Measurements from ENCODE around the gene TRIO. TPM values are rescaled to one million over a fixed set of nuclear protein-coding genes. Genes with fewer than 3 reads are reported as not detected.

TRIO gene
- total and polyA plus RNA-seq, 2 donors (not counting 1 experiment from before 2014, with no cell fraction given), result 134 to 281 TPM

- peaks cover 97% of the 10 kb centered on the region for H3K79me2 ChIP-seq (ENCODE audit: control insufficient read depth, insufficient read depth, low read length)
- DNase-seq (ENCODE audit: low read depth in 2 of 2), result peak in 1 of 2 donors; percentile 45
- H3K27ac ChIP-seq (ENCODE audit: insufficient read depth, low read length), result no peak overlapping the region
- peaks cover 27% of the 10 kb centered on the region for H3K4me1 ChIP-seq (ENCODE audit: control insufficient read depth, extremely low read depth, insufficient read depth, low read length)
- no peak overlapping the region for H3K9ac ChIP-seq (ENCODE audit: insufficient read depth, low read length)
- TF ChIP-seq EZH2 (IDR thresholded peaks at IDR 0.05; ENCODE audit: low read length, missing control alignments) (no peak), CTCF (conservative IDR thresholded peaks at IDR 0.05 in 1 of 2, IDR thresholded peaks at IDR 0.05 in 1 of 2; ENCODE audit: low read depth in 1 of 2, low read length in 2 of 2) (no peak)
- peaks cover 5% of the 10 kb centered on the region for H4K20me1 ChIP-seq (ENCODE audit: control insufficient read depth, extremely low read depth, insufficient read depth, low read length)
- H3K4me3 ChIP-seq (replicated peaks in 1 of 4; ENCODE audit: control extremely low read depth in 1 of 4, insufficient read depth in 1 of 4, low read depth in 3 of 4, low read length in 4 of 4), result peak overlapping the region in 1 of 4 experiments; percentile 99
- peaks cover 9% of the 10 kb centered on the region for H3K36me3 ChIP-seq (ENCODE audit: control insufficient read depth, insufficient read depth, low read length)
- H3K9me3 ChIP-seq (ENCODE audit: control insufficient read depth, insufficient read depth, low read depth, low read length), result no peaks in the 10 kb centered on the region
- H3K4me2 ChIP-seq (ENCODE audit: extremely low read depth, insufficient read depth, low read length), result peak overlapping the region; percentile 87
- no peak overlapping the region for H2AFZ ChIP-seq (ENCODE audit: low read length)
- H3K27me3 ChIP-seq (ENCODE audit: control insufficient read depth, insufficient read depth, low read length), result no peaks in the 10 kb centered on the region
Measured at GRCh38 chr5:14148483-14148882, 5.3 kb downstream of the TRIO start.

- TF ChIP-seq CTCF (conservative IDR thresholded peaks at IDR 0.05 in 1 of 2, IDR thresholded peaks at IDR 0.05 in 1 of 2; ENCODE audit: low read depth in 1 of 2, low read length in 2 of 2), result no peak
- peaks cover 9% of the 10 kb centered on the region for H3K36me3 ChIP-seq (ENCODE audit: control insufficient read depth, insufficient read depth, low read length)
- peaks cover 98% of the 10 kb centered on the region for H3K79me2 ChIP-seq (ENCODE audit: control insufficient read depth, insufficient read depth, low read length)
- peaks cover 28% of the 10 kb centered on the region for H3K4me1 ChIP-seq (ENCODE audit: control insufficient read depth, extremely low read depth, insufficient read depth, low read length)
- peak in 1 of 2 donors; percentile 25 for DNase-seq (ENCODE audit: low read depth in 2 of 2)
- no peaks in the 10 kb centered on the region for H3K27me3 ChIP-seq (ENCODE audit: control insufficient read depth, insufficient read depth, low read length)
- H2AFZ ChIP-seq (ENCODE audit: low read length), result no peak overlapping the region
- peaks cover 5% of the 10 kb centered on the region for H4K20me1 ChIP-seq (ENCODE audit: control insufficient read depth, extremely low read depth, insufficient read depth, low read length)
- no peaks in the 10 kb centered on the region for H3K9me3 ChIP-seq (ENCODE audit: control insufficient read depth, insufficient read depth, low read depth, low read length)
- H3K4me2 ChIP-seq (ENCODE audit: extremely low read depth, insufficient read depth, low read length), result peak overlapping the region; percentile 75
- no peak overlapping the region for H3K27ac ChIP-seq (ENCODE audit: insufficient read depth, low read length)
- no peak overlapping the region for H3K9ac ChIP-seq (ENCODE audit: insufficient read depth, low read length)
- no peak overlapping the region for H3K4me3 ChIP-seq (replicated peaks in 1 of 4; ENCODE audit: control extremely low read depth in 1 of 4, insufficient read depth in 1 of 4, low read depth in 3 of 4, low read length in 4 of 4)
Measured at GRCh38 chr5:14148890-14149671, 5.9 kb downstream of the TRIO start.

GRCh38 chr5:14149672-14150274 lies 6.6 kb downstream of the TRIO start:
- H3K79me2 ChIP-seq (ENCODE audit: control insufficient read depth, insufficient read depth, low read length), result peaks cover 99% of the 10 kb centered on the region
- H3K4me1 ChIP-seq (ENCODE audit: control insufficient read depth, extremely low read depth, insufficient read depth, low read length), result peaks cover 34% of the 10 kb centered on the region
- no peak for TF ChIP-seq EZH2 (IDR thresholded peaks at IDR 0.05; ENCODE audit: low read length, missing control alignments)
- no peak for TF ChIP-seq CTCF (conservative IDR thresholded peaks at IDR 0.05 in 1 of 2, IDR thresholded peaks at IDR 0.05 in 1 of 2; ENCODE audit: low read depth in 1 of 2, low read length in 2 of 2)
- H3K4me3 ChIP-seq (replicated peaks in 1 of 4; ENCODE audit: control extremely low read depth in 1 of 4, insufficient read depth in 1 of 4, low read depth in 3 of 4, low read length in 4 of 4), result peak overlapping the region in 1 of 4 experiments; percentile 8
- no peak overlapping the region for H3K9ac ChIP-seq (ENCODE audit: insufficient read depth, low read length)
- H3K27me3 ChIP-seq (ENCODE audit: control insufficient read depth, insufficient read depth, low read length), result no peaks in the 10 kb centered on the region
- peak overlapping the region; percentile 75 for H3K4me2 ChIP-seq (ENCODE audit: extremely low read depth, insufficient read depth, low read length)
- peaks cover 9% of the 10 kb centered on the region for H3K36me3 ChIP-seq (ENCODE audit: control insufficient read depth, insufficient read depth, low read length)
- H4K20me1 ChIP-seq (ENCODE audit: control insufficient read depth, extremely low read depth, insufficient read depth, low read length), result peaks cover 5% of the 10 kb centered on the region
- H3K9me3 ChIP-seq (ENCODE audit: control insufficient read depth, insufficient read depth, low read depth, low read length), result no peaks in the 10 kb centered on the region
- H2AFZ ChIP-seq (ENCODE audit: low read length), result no peak overlapping the region
- no peak overlapping the region for H3K27ac ChIP-seq (ENCODE audit: insufficient read depth, low read length)
- DNase-seq (ENCODE audit: low read depth in 2 of 2), result no peak
